ENCODE data around the gene LMOD3. TPM values are rescaled to one million over a fixed set of nuclear protein-coding genes. Genes with fewer than 3 reads are reported as not detected.

LMOD3 gene
- total and polyA plus RNA-seq, 2 of the 4 experiments (the other 2 are of a cell fraction) = not detected

DNA sequence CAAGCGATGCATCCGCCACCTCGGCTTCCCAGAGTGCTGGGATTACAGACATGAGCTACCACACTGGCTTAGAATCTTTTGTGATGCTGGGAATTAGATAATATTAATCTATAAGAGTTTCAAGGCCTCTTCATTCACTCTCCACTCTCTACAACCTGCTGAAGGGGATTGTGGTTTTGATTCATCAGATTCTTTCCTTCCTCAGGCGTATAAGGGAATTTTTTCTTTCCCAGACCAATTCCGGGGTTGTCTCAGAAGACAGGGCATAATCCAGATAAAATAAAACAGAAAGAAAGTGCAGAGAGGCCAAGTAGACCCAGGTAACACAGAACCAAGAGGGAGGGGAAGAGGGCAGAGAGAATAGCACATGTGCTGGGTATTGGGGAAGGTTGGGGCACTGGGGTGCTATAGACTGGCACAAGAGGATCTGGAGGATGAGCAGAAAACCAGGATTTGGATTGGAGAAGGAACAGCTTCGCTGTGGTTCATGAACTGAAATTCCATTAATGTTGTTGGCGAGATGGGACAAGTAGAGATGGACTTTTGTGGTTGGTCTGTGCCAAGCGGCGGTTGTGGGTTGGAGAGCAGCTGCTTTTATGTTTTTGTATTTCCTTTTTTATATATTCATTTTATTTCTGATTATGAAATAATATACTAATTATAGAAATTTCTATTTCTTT is 24.8 kb downstream of the LMOD3 start:
- DNase-seq (no peak), ATAC-seq (ENCODE audit: low read depth) (no peak)
- no peak overlapping the region for H2BK20ac ChIP-seq (ENCODE audit: low read depth, low read length)
- H3K4me2 ChIP-seq (ENCODE audit: low read depth, low read length) = no peak overlapping the region
- H3K14ac ChIP-seq (replicated peaks; ENCODE audit: low read depth, low read length) = no peak overlapping the region
- no peak overlapping the region for H3K18ac ChIP-seq (ENCODE audit: low read depth, low read length)
- peaks cover 10 to 64% of the 10 kb centered on the region in 2 experiments for H3K79me1 ChIP-seq (ENCODE audit: low read depth in 1 of 2, low read length in 2 of 2)
- H2AK9ac ChIP-seq (replicated peaks; ENCODE audit: low read depth, low read length, poor library complexity) = no peak overlapping the region
- H2BK120ac ChIP-seq (ENCODE audit: low read depth, low read length) = no peak overlapping the region
- peaks cover 25% of the 10 kb centered on the region; the same call in 1 of the 2 replicates for H4K20me1 ChIP-seq (ENCODE audit: insufficient read depth, low read length)
- BruUV-seq (replicated peaks) = no TSS peak
- H3K23ac ChIP-seq (ENCODE audit: low read depth, low read length) = no peak overlapping the region
- H4K5ac ChIP-seq (ENCODE audit: low read depth, low read length) = no peak overlapping the region
- H3K56ac ChIP-seq (ENCODE audit: extremely low read depth, insufficient read depth, low read length) = no peak overlapping the region
- peaks cover 14% of the 10 kb centered on the region for H3K36me3 ChIP-seq (ENCODE audit: control insufficient read depth, insufficient read depth, low read length)
- peaks cover 15% of the 10 kb centered on the region for H3K9me1 ChIP-seq (ENCODE audit: insufficient read depth, low read length)
- H3K4me3 ChIP-seq (ENCODE audit: insufficient read depth, low read depth, low read length) = no peak overlapping the region
- no peak overlapping the region for H4K91ac ChIP-seq (ENCODE audit: insufficient read depth, low read depth, low read length)
- no peak overlapping the region for H3K4ac ChIP-seq (ENCODE audit: low read depth, low read length)
- no peak overlapping the region for H2BK5ac ChIP-seq (ENCODE audit: low read depth, low read length, poor library complexity, severe bottlenecking)
- CTCF ChIA-PET = no interaction called here
- no peak overlapping the region for H2AK5ac ChIP-seq (ENCODE audit: low read depth, low read length)
- dilution Hi-C loops (cut with HindIII; ENCODE audit: low sequenced_read_pairs, unreplicated experiment) (no loop called here), in situ Hi-C loops (cut with MboI; ENCODE audit: low sequenced_read_pairs) (no loop called here), intact Hi-C loops (cut with micrococcal nuclease) (no loop called here)
- H3K4me1 ChIP-seq (ENCODE audit: control insufficient read depth, insufficient read depth, low read length) = peaks cover 7% of the 10 kb centered on the region
- POLR2A ChIA-PET (ENCODE audit: unreplicated experiment) = no interaction called here
- no peak overlapping the region for H2AFZ ChIP-seq (replicated peaks; ENCODE audit: low read length, poor library complexity)
- H4K8ac ChIP-seq (ENCODE audit: low read depth in 2 of 2, low read length in 2 of 2) = no peak overlapping the region
- H3K27ac ChIP-seq (ENCODE audit: insufficient read depth, low read length) = no peak overlapping the region
- TF ChIP-seq POLR2A (IDR thresholded peaks at IDR 0.05; ENCODE audit: low read depth, low read length) (no peak), MXI1 (IDR thresholded peaks at IDR 0.05; ENCODE audit: borderline replicate concordance, low read depth, low read length) (no peak), RAD21 (IDR thresholded peaks at IDR 0.05; ENCODE audit: low read length) (no peak)
- no peak overlapping the region for H3K9ac ChIP-seq (ENCODE audit: low read depth, low read length)
- no peak overlapping the region for H2BK15ac ChIP-seq (ENCODE audit: low read depth, low read length)
- no peaks in the 10 kb centered on the region for H3K27me3 ChIP-seq (ENCODE audit: control insufficient read depth, insufficient read depth, low read length)
- H3K9me3 ChIP-seq (ENCODE audit: control insufficient read depth, insufficient read depth, low read length) = no peaks in the 10 kb centered on the region
- WGBS, 2 experiments (ENCODE audit: extremely low coverage in 2 of 2, insufficient read length in 1 of 2) = 100% methylated on average over 1 of the region's 9 CpGs; no CpG with 5 or more reads in 1 of the 2 experiments
